ENCODE data around the gene HECTD1.
A peak's percentile ranks its signal among the peaks of the same experiment; 100 is the strongest.
"Not testable (repeated sequence)": the region's sequence is repeated elsewhere in the genome, so short reads cannot be mapped to it uniquely, and the experiment has no call there.

The HECTD1 gene

DNA sequence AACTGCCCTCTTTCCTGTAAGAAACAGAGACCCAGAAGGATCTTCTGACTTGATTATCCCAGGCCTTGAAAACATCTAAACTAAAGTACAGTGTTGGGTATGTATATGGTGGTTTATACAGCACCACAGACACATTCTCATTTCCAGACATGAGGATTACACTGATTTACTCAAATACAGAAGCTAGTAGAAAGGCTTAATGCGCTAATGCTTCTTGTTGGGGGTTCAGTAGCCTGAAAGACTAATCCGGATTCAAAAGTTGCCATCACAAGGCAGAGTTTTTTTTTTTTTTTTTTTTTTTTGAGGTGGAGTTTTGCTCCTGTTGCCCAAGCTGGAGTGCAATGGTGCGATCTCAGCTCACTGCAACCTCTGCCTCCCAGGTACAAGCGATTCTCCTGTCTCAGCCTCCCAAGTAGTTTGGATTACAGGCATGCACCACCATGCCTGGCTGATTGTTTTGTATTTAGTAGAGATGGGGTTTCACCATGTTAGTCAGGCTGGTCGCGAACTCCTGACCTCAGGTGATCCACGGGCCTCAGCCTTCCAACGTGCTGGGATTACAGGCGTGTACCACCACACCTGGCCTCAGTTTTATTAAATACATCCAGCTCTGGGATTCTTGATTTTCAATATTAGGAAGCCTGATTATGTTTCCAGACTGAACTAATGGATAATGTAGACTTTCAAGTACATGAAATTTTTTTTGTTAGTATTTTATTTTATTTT, 46.3 kb upstream of the HECTD1 start:
- TF ChIP-seq, protein P1, sequence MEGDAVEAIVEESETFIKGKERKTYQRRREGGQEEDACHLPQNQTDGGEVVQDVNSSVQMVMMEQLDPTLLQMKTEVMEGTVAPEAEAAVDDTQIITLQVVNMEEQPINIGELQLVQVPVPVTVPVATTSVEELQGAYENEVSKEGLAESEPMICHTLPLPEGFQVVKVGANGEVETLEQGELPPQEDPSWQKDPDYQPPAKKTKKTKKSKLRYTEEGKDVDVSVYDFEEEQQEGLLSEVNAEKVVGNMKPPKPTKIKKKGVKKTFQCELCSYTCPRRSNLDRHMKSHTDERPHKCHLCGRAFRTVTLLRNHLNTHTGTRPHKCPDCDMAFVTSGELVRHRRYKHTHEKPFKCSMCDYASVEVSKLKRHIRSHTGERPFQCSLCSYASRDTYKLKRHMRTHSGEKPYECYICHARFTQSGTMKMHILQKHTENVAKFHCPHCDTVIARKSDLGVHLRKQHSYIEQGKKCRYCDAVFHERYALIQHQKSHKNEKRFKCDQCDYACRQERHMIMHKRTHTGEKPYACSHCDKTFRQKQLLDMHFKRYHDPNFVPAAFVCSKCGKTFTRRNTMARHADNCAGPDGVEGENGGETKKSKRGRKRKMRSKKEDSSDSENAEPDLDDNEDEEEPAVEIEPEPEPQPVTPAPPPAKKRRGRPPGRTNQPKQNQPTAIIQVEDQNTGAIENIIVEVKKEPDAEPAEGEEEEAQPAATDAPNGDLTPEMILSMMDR (IDR thresholded peaks at IDR 0.05) = no peak

DNA sequence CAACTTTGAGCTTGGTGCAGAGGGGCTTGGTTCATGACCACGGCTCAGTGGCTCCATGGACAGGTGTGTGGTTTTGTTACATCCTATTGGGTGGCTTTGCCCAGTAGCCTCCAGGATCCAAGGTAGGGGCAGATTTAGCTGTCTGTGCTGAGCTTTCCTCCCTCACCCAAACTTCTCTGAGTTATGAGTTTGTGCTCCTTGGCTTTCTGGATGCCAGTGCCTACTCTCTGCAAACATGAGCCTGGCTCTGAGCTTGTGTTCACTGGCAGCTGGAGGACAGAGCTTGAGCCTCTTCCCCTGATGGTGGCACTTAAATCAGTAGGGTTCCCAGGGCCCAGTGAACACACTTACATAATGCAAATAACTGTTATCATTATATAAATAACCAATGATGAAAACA, 45.3 kb upstream of the HECTD1 start:
- Histone ChIP-seq H3K4me1 (no peaks in the 10 kb centered on the region), H3K27me3 (no peaks in the 10 kb centered on the region), H3K27ac (no peak overlapping the region), H3K9me3 (no peaks in the 10 kb centered on the region), H3K4me3 (no peak overlapping the region), H3K36me3 (no peaks in the 10 kb centered on the region)
- intact Hi-C loops (cut with DNase I; ENCODE audit: low total_unique reads) = no loop called here
- TF ChIP-seq, protein P1 (IDR thresholded peaks at IDR 0.05) = no peak
- DNase-seq = no peak

More for the DNA sequence above, 46.3 kb upstream of the HECTD1 start:
- no peak overlapping the region for H3K4me3 ChIP-seq
- no peaks in the 10 kb centered on the region for H3K4me1 ChIP-seq
- H3K27me3 ChIP-seq = no peaks in the 10 kb centered on the region
- no peaks in the 10 kb centered on the region for H3K9me3 ChIP-seq
- no peak for DNase-seq
- no peaks in the 10 kb centered on the region for H3K36me3 ChIP-seq
- intact Hi-C loops (cut with DNase I; ENCODE audit: low total_unique reads) = no loop called here
- H3K27ac ChIP-seq = no peak overlapping the region

DNA sequence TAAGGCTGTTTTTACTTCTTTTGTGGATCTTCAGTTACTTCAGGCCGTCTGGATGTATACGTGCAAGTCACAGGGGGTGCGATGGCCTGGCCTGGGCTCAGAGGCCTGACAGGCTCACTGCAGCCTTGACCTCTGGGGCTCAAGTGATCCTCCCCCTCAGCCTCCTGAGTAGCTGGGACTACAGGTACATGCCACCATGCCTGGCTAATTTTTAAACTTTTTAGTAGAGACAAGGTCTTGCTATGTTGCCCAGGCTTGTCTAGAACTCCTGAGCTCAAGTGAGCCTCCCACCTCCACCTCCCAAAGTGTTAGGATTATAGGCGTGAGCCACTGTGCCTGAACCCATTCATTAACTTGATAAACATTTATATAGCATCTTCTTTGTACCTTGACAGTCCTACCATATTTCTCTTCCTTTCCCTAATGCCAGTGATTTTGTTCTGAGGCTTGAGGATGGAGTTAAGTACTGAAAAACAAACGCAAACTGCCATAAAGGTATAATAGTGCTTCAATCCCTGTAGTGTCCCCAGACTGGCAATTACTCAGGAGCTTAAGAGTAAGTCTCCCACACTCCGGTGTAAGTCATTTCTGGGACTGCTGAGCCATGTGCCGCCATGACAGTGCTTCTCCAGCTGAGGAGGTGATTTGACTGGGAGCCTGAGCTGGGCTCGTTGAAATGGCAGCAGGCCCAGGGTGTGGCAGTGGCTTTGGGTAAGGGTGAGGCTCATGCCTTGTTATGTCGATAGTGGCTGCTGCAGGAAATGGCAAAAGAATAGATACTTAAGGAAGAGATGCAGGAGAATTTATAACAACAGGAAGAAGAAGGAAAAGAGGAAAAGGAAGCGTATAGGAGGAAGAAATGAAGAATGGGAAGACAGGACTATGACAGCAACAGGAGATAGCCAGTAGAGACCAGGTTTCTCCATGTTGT, 43.7 kb upstream of the HECTD1 start:
- Histone ChIP-seq H3K27ac (no peak overlapping the region), H3K4me1 (no peaks in the 10 kb centered on the region), H3K4me3 (no peak overlapping the region), H3K36me3 (no peaks in the 10 kb centered on the region), H3K9me3 (no peaks in the 10 kb centered on the region), H3K27me3 (no peaks in the 10 kb centered on the region)
- intact Hi-C loops (cut with DNase I; ENCODE audit: low total_unique reads) = no loop called here
- DNase-seq = no peak
- TF ChIP-seq, protein P1 (IDR thresholded peaks at IDR 0.05) = no peak

DNA sequence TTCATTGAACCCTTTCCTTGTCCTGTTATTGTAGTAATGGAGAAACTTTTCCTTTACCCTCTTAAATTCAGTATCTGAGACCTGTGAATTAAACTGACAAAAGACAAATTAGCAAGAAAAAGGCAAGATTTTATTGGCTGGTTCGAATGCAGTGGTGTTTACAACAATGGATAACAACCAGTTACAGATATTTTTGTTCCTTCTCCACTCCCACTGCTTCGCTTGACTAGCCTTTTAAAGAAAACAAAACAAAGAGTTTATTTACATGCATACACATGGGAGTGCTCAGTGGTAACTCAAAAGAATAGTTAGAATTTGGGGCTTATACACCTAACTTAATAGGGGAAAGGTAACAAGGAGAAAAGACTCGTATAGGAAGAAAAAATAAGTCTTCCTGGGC, 37.0 kb upstream of the HECTD1 start:
- intact Hi-C loops (cut with DNase I; ENCODE audit: low total_unique reads) = no loop called here
- no peaks in the 10 kb centered on the region for H3K9me3 ChIP-seq
- no peaks in the 10 kb centered on the region for H3K36me3 ChIP-seq
- H3K27ac ChIP-seq = no peak overlapping the region
- TF ChIP-seq, protein P1 (IDR thresholded peaks at IDR 0.05) = no peak
- no peak for DNase-seq
- H3K4me3 ChIP-seq = no peak overlapping the region
- H3K4me1 ChIP-seq = peaks cover 0 to 14% (median 5%) of the 10 kb centered on the region in 4 donors
- H3K27me3 ChIP-seq = no peaks in the 10 kb centered on the region

DNA sequence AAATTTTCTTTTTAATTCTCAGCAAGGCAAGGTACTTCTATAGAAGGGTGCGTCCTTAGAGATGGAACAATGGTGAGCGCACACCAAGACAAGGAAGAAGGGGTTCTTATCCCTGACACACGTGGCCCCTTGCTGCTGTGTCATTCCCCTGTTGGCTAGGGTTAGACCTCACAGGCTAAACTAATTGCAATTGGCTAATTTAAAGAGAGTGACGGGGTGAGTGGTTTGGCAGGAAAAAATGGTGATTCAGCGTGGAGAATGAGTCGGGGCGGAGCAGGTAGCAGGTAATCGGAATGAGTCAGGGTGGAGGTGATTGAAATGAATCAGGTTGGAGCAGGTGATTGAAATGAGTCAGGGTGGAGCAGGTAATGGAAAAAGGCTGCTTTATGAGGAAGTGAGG, 36.3 kb upstream of the HECTD1 start:
- DNase-seq = no peak
- Histone ChIP-seq H3K4me1 (peaks cover 0 to 14% (median 5%) of the 10 kb centered on the region in 4 donors), H3K27me3 (no peaks in the 10 kb centered on the region), H3K4me3 (no peak overlapping the region), H3K27ac (no peak overlapping the region), H3K36me3 (no peaks in the 10 kb centered on the region), H3K9me3 (no peaks in the 10 kb centered on the region)
- intact Hi-C loops (cut with DNase I; ENCODE audit: low total_unique reads) = no loop called here
- TF ChIP-seq, protein P1 (IDR thresholded peaks at IDR 0.05) = no peak

DNA sequence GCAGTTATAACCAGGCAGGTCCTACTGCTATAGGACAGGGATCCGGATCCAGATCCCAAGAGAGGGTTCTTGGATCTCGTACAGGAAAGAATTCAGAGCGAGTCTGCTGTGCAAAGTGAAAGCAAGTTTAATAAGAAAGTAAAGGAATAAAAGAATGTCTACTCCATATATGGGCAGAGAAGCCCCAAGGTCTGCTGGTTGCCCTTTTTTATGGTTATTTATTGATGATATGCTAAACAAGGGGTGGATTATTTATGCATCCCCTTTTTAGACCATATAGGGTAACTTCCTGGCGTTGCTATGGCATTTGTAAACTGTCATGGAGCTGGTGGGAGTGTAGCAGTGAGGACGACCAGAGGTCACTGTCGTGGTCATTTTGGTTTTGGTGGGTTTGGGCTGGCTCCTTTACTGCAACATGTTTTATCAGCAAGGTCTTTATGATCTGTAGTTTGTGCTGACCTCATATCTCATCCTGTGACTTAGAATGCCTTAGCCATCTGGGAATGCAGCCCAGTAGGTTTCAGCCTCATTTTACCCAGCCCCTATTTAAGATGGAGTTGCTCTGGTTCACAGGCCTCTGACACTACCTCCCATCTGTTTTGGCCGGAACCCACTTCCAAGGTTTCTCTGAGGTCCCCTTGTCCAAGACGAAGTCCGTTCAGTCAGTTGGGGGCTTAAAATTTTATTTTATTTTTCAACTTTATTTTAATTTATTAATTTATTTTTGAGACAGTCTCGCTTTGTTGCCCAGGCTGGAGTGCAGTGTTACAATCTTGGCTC, 34.8 kb upstream of the HECTD1 start:
- H3K27me3 ChIP-seq = not testable (repeated sequence)
- Histone ChIP-seq H3K4me3 (peak overlapping the region; percentile 33 to 34), H3K27ac (peak overlapping the region; percentile 28 to 62)

More for the DNA sequence above, 34.8 kb upstream of the HECTD1 start:
- intact Hi-C loops (cut with DNase I; ENCODE audit: low total_unique reads); DNase-seq; H3K9me3 ChIP-seq; H3K36me3 ChIP-seq: not testable (repeated sequence)
- peaks cover 0 to 14% (median 5%) of the 10 kb centered on the region in 4 donors for H3K4me1 ChIP-seq
